LNCaP clone FGC (cell line): ENCODE results near the gene WASL.

Experiments used
- DNase-seq: peaks from one replicate; pipeline ENCODE4 v3.0.0-alpha.2; 2011; ENCODE audit warnings: low read depth
- H3K4me3 ChIP-seq: 2 replicates; pipeline ENCODE4 v1.5.1; 2011; ENCODE audit warnings: mild to moderate bottlenecking, low read depth, low read length, control low read depth
- CTCF ChIP-seq: IDR thresholded peaks from 2 replicates; pipeline ENCODE4 v1.5.1; 2012; ENCODE audit warnings: mild to moderate bottlenecking; ENCODE audit not compliant: control insufficient read depth, insufficient read depth; ENCODE audit errors: extremely low read depth

The WASL gene

GRCh38 chr7:123734498-123734897 is 14.3 kb downstream of the WASL start:
- no peak overlapping the region for H3K4me3 ChIP-seq
- DNase-seq = no peak
- no peak for TF ChIP-seq CTCF

DNA sequence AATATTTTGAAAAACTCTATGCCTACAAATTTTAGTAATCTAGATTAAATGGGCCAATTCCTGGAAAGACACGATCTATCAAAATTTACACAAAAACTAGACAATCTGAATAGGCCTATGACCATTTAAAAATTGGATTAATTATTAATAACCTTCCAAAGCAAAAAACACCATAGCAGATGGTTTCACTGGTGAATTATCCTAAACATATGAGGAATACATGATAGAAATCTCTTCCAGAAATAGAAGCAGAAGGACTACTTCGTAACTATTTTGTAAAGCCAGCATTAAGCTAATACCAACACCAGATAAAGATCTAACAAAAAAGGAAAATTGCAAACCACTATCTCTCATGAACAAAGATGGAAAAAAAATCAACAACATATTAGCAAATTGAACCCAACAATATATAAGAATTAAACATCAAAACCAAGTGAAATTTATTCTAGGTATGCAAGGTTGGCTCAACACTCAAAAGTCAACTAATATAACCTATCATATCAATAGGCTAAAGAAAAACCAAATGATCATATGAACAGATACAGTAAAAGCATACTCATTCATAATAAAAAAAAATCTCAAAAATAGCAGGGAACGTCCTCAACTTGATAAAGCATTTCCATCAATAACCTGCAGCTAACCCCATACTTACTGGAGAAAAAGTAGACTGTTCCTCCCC is 16.3 kb downstream of the WASL start:
- H3K4me3 ChIP-seq = no peak overlapping the region
- TF ChIP-seq CTCF = no peak
- no peak for DNase-seq

- no peak overlapping the region for H3K4me3 ChIP-seq
- TF ChIP-seq CTCF = no peak
- no peak for DNase-seq
Observed at GRCh38 chr7:123729218-123729578, 19.6 kb downstream of the WASL start.

GRCh38 chr7:123727071-123727837 is 21.5 kb downstream of the WASL start:
- DNase-seq = no peak
- TF ChIP-seq CTCF = no peak
- no peak overlapping the region for H3K4me3 ChIP-seq

DNA sequence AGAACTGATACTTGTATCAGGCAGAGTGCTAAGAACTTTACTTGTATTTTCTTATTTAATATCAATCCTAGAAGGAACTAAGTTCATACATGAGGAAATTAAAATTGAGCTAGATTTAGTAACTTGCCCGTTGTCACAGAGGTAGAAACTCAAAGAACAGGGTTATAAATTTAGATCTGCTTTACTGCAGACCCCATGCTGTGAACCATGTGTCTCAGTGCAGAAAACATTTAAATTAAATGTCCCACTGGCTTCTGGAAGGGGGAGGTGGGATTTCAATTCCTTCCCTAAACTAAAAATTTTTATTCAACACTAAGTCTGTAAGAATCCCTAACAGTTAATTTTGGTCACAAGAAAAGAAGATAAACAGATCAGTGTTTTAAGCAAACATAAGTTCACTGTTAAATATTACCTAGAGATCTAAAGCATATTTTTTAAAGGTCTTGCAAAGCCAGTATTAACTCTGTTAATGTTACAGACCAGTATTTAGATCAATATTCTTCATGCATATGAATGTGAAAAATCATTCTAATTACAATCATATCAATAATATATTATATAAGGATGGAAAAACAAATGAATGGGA is 23.1 kb downstream of the WASL start:
- DNase-seq = no peak
- peak overlapping the region; percentile 15; the same call in 1 of the 2 replicates for H3K4me3 ChIP-seq
- TF ChIP-seq CTCF = no peak

DNA sequence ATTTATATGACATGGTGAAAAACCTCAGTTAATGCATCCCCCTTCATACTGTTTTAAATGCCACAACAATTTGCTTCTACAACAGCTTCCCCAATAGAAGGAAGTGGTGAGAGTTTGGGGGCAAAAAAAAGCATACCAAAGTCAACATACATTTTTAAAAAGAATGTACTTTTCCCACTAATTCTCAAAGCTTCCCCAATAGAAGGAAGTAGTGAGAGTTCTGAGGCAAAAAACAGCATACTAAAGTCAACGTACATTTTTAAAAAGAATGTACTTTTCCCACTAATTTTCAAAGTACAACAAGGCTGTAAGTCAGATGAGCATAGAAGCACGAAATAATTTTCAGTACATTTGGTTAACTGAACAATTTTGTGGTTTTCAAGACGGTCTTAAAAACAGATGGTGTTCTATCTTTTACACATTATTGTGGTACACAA is 24.0 kb downstream of the WASL start:
- DNase-seq = no peak
- TF ChIP-seq CTCF = no peak
- no peak overlapping the region for H3K4me3 ChIP-seq
